NCI-H1436 (cell line): Measurements from ENCODE around the gene CLIP3.
A peak's percentile ranks its signal among the peaks of the same experiment; 100 is the strongest.

Experiments
- DNase-seq: peaks from one replicate; lab custom pipeline; 2025; lab: John Stamatoyannopoulos, UW

The CLIP3 gene

GRCh38 chr19:35977446-35978222 lies 55.0 kb downstream of the CLIP3 start:
- peak; percentile 51 for DNase-seq

DNA sequence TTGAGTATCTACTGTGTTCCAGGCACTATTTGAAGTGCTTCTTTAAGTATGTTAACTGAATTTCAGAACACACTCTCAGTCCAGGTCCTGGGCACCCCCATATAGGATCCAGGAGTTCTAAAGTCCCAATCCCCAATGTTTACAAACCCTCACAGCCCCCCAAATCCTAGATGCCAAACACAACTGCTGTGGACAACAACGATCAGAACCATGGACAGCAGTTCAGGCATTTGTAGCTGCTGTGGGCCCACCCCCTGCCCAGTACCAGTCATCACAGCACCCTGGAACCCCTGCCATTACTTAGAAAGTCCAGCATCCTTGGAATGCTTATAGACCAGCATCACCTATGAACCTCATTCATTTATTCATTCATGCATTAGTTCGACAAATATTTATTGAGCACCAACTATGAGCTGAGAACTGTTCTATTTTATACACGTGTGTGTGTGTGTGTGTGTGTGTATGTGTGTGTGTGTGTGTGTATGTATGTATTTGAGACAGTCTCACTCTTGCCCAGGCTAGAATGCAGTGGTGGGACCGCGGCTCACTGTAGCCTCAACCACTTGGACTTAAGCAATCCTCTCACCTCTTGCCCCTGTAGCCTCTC lies 57.0 kb downstream of the CLIP3 start:
- DNase-seq, result no peak

DNA sequence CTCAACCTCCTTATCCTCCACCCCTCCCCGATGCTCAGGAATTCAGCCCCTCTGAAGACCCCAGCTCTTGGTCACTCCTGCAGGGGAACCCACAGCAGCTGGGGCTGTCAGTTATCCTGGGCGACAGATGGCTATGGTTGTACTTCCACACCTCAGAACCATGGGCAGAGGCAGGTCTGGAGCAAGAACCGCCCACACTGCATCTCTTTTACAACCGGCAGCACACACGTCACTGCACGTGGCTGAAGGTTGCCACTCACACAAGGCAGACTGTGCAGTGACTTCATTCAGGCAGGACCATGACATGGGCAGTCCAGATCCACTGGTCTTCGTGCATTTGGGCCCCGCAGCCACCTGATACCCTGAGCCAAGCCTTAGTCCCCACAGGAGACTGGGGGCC lies 59.2 kb downstream of the CLIP3 start:
- no peak for DNase-seq

- no peak for DNase-seq
These were observed 65.9 kb downstream of the CLIP3 start for GRCh38 chr19:35966771-35967170.
